OCI-LY1 (cell line): ENCODE measurements around the gene RLN3.

Experiments
- EZH2 ChIP-seq: fragments of 200-600 bp; sonication (generic), shearing (Covaris generic); IDR thresholded peaks from 2 replicates; pipeline ENCODE4 v1.8.0; 2017; ENCODE audit warnings: borderline replicate concordance, mixed run types, mild to moderate bottlenecking, antibody characterized with exemption, low read length, moderate library complexity, mixed read lengths
- TF ChIP-seq, protein P1 (sequence below): fragments of 200-600 bp; sonication (generic), shearing (Covaris generic); IDR thresholded peaks from 2 replicates; pipeline ENCODE4 v1.5.1; 2017; ENCODE audit warnings: mild to moderate bottlenecking, antibody characterized with exemption, low read length, moderate library complexity, mixed read lengths

GRCh38 chr19:14061751-14062557 lies 34.0 kb downstream of the RLN3 start, which contains the start of gene PALM3:
- TF ChIP-seq, protein P1, sequence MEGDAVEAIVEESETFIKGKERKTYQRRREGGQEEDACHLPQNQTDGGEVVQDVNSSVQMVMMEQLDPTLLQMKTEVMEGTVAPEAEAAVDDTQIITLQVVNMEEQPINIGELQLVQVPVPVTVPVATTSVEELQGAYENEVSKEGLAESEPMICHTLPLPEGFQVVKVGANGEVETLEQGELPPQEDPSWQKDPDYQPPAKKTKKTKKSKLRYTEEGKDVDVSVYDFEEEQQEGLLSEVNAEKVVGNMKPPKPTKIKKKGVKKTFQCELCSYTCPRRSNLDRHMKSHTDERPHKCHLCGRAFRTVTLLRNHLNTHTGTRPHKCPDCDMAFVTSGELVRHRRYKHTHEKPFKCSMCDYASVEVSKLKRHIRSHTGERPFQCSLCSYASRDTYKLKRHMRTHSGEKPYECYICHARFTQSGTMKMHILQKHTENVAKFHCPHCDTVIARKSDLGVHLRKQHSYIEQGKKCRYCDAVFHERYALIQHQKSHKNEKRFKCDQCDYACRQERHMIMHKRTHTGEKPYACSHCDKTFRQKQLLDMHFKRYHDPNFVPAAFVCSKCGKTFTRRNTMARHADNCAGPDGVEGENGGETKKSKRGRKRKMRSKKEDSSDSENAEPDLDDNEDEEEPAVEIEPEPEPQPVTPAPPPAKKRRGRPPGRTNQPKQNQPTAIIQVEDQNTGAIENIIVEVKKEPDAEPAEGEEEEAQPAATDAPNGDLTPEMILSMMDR: no peak
- TF ChIP-seq EZH2: no peak
